Mucosa of descending colon (tissue), 3 donors: ENCODE measurements around the gene KDM2A. TPM values are rescaled to one million over a fixed set of nuclear protein-coding genes. Genes with fewer than 3 reads are reported as not detected.
"Not testable (repeated sequence)": the region's sequence is repeated elsewhere in the genome, so short reads cannot be mapped to it uniquely, and the experiment has no call there.

Source experiments
- ATAC-seq: fragments of 200-7000 bp; cut with Tn5 transposase; one replicate; pipeline ENCODE4 v1.9.1; 2020; ENCODE audit warnings: mild to moderate bottlenecking, moderate library complexity
- DNase-seq, 3 donors: peaks; one replicate each; pipeline ENCODE4 v3.0.0-alpha.2; 2020
- H3K36me3 ChIP-seq: fragments of 200-600 bp; one replicate; pipeline ENCODE4 v1.8.0; 2021; ENCODE audit warnings: low read depth, mild to moderate bottlenecking
- H3K4me1 ChIP-seq: fragments of 200-600 bp; one replicate; pipeline ENCODE4 v1.8.0; 2021; ENCODE audit warnings: low read depth, mild to moderate bottlenecking
- H3K4me3 ChIP-seq: fragments of 200-600 bp; one replicate; pipeline ENCODE4 v1.8.0; 2021; ENCODE audit warnings: mild to moderate bottlenecking
- H3K9me3 ChIP-seq: fragments of 200-600 bp; one replicate; pipeline ENCODE4 v1.8.0; 2021; ENCODE audit warnings: mild to moderate bottlenecking
- CTCF ChIP-seq: fragments of 200-600 bp; IDR thresholded peaks from one replicate; pipeline ENCODE4 v1.8.0; 2022; ENCODE audit warnings: antibody characterized with exemption, mild to moderate bottlenecking
- intact Hi-C, 2 donors: fragments of 100-400 bp; cut with DNase I in 1 of 2; cut with micrococcal nuclease in 1 of 2; formaldehyde crosslinking; loops; one replicate each; pipeline versions ENCODE4 v1.11.0 to v1.11.1; 2022; cut with DNase I, micrococcal nuclease
- total RNA-seq, 3 donors: library from RNA; stranded (reverse); fragmentation: NEBNext Ultra II Directional in 2 of 3; extraction: Animal tissue kit (Norgen Biotek cat#: 25700) in 2 of 3; gene quantifications; one replicate each; pipeline versions ENCODE4 v1.2.1 to v1.2.4, GENCODE V29; 2021 to 2023
- donor health status: DM: no; HTN: no; CAD: no; lungs with moderate emphysema.
- donor health status: DM: no; HTN: no; CAD: no.
- donor health status: DM: no; HTN: yes; CAD: no.

KDM2A gene
- total RNA-seq, 3 donors from 2014 or later = 67.2 to 84.6 (median 77.1) TPM

GRCh38 chr11:67233584-67234190 is 114.6 kb downstream of the KDM2A start:
- H3K4me1 ChIP-seq = peaks cover 9% of the 10 kb centered on the region
- intact Hi-C loops = no loop called here
- DNase-seq (no peak), ATAC-seq (no peak)
- TF ChIP-seq CTCF = no peak
- H3K9me3 ChIP-seq = no peaks in the 10 kb centered on the region
- H3K36me3 ChIP-seq = peaks cover 12% of the 10 kb centered on the region
- no peak overlapping the region for H3K4me3 ChIP-seq

GRCh38 chr11:67234571-67234970 is 115.5 kb downstream of the KDM2A start:
- H3K9me3 ChIP-seq, ATAC-seq, DNase-seq, H3K4me3 ChIP-seq, intact Hi-C loops, H3K36me3 ChIP-seq: not testable (repeated sequence)
- peaks cover 18% of the 10 kb centered on the region for H3K4me1 ChIP-seq

- H3K9me3 ChIP-seq = no peaks in the 10 kb centered on the region
- no peak overlapping the region for H3K4me3 ChIP-seq
- no peak for TF ChIP-seq CTCF
- DNase-seq = no peak
- H3K36me3 ChIP-seq = no peaks in the 10 kb centered on the region
- intact Hi-C loops = no loop called here
- no peak for ATAC-seq
- H3K4me1 ChIP-seq = peaks cover 36% of the 10 kb centered on the region
Measured at GRCh38 chr11:67237574-67237973, 118.5 kb downstream of the KDM2A start.

GRCh38 chr11:67238894-67239782 is 120.1 kb downstream of the KDM2A start:
- H3K4me1 ChIP-seq = peaks cover 38% of the 10 kb centered on the region
- TF ChIP-seq CTCF = no peak
- H3K4me3 ChIP-seq = no peak overlapping the region
- intact Hi-C loops = no loop called here
- H3K9me3 ChIP-seq = no peaks in the 10 kb centered on the region
- ATAC-seq (no peak), DNase-seq (no peak)
- no peaks in the 10 kb centered on the region for H3K36me3 ChIP-seq

- TF ChIP-seq CTCF = peak; percentile 18
- intact Hi-C loops = no loop called here
- DNase-seq = peak; percentile 95 to 98 (median 97)
- peaks cover 38% of the 10 kb centered on the region for H3K4me1 ChIP-seq
- peak; percentile 95 for ATAC-seq
- H3K4me3 ChIP-seq = peak overlapping the region; percentile 22
- no peaks in the 10 kb centered on the region for H3K9me3 ChIP-seq
- H3K36me3 ChIP-seq = no peaks in the 10 kb centered on the region
Measured at GRCh38 chr11:67239783-67240575, 120.9 kb downstream of the KDM2A start.
